HG02943 (cell line): ENCODE measurements around the gene KRTAP5-6.

Source experiments
- ATAC-seq: cut with Tn5 transposase; IDR thresholded peaks from one replicate; pipeline ENCODE4 v1.9.1; 2021; ENCODE audit warnings: mild to moderate bottlenecking, low read depth, moderate library complexity; ENCODE audit not compliant: unreplicated experiment

KRTAP5-6 gene, protein sequence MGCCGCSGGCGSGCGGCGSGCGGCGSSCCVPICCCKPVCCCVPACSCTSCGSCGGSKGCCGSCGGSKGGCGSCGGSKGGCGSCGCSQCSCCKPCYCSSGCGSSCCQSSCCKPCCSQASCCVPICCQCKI

GRCh38 chr11:1696608-1697570 lies at the start of gene KRTAP5-6:
Gene KRTAP5-6 (plus strand): TSS chr11:1697195. CDS start chr11:1697246, 51 bp downstream.
- no peak for ATAC-seq

DNA sequence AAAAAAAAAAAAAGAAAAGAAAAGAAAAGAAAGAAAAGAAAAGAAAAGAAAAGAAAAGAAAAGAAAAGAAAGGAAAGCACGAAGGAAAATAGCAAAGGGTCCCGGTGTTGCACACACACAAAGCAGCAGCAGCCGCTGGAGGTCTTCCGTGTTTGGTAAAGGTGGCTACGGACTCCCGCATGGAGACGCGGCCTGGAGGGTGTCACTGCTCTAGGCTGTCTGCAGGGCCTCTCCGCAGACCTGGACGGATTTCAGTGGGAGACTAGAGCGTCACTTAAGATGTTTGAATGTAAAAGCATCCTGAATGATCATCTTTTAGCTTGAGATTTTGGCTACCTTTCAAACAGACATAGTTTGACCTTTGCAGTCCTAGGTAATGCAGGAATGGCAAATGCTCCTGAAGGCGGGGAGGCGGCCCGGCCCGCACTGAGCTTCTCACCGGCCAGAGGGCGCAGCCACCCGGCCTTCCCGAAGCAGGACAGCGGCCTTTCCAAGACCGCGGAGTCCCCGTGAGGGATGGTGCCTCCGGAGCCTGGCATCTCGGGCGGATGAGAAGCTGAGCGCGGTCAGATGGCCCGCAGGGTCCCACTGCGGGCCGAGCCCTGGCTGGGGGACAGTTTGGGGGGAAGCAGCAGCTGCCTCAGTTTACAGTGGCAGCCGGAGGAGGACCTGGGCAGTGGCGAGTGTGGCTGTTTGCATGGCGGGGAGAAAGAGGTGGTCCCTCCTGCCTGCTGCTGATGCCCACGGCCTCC lies 48.9 kb upstream of the KRTAP5-6 start:
- no peak for ATAC-seq

DNA sequence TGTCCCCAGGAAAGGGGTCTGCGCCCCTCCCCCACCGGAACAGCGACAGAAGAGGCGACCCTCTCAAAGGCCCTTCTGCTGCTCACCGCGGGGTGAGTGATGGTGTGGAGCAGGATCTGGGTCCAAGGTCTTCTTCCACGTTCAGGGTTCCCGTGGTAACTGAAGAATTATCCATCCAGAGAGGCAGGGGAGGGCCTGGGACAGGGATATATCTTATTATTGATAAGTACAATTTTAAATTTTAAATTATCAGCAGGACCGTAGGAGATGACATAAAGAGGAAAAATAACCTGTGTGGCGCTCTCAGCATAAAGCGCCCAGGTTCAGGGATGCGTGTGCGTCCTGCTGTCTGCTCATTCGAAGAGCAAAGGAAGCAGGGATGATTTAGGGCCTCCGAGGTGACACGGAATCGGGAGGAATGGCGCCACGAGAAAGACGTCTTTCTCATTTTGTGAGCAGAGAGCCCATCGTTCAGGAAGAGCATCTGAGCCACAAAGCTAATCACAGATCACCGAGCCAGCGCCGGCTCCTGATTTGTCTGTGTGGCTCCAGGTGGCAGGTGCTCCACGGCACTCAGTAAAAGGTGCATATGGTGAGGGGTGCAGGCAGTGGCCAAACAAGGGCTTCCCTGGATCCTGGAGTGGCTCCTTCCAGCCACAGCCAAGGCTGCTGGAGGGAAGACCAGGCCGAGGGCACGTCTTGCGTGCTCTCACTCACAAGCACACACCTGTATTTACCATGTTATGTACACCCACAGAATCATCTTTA lies 48.2 kb upstream of the KRTAP5-6 start:
- no peak for ATAC-seq

DNA sequence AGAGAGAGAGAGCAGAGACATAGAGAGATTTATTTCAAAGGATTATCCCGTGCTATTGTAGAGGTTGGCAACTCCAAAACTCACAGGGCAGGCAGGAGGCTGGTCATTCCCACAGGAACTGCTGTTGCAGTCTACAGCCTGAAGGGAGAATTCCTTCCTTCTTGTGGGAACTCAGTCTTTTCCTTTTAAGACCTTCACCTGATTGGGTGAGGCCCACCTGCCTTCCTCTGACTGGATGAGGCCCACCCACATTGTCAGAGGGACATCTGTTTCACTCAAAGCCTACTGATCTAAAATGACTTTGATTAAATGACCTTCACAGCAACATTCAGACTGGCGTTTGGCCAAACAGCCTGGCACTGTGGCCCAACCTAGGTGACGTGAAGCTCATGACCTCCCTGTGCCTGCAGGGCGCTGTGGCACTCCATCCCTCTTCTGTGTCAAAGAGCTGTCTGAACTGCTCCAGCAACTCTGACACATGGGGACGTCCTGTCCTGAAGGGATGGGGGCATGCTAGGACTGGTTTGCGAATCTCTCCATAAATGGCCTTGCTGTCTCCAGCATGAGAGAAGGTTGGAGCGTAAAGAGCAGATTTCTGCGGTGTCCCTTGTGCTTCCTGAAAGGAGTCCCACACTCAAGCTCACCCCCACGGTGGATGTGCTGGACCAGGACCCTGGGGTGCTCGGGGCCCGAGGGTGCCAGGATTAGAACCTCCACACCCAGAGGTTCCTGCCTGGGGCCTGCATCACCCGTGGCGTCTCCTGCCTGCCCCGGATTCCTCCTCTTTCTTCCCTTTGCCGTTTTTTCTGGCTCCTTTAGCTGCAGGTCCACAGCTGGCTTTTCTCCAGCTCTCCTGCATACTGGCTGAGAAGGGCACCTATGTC lies 46.7 kb upstream of the KRTAP5-6 start:
- no peak for ATAC-seq

- ATAC-seq, result no peak
Measured at GRCh38 chr11:1650918-1651262, 46.1 kb upstream of the KRTAP5-6 start.

DNA sequence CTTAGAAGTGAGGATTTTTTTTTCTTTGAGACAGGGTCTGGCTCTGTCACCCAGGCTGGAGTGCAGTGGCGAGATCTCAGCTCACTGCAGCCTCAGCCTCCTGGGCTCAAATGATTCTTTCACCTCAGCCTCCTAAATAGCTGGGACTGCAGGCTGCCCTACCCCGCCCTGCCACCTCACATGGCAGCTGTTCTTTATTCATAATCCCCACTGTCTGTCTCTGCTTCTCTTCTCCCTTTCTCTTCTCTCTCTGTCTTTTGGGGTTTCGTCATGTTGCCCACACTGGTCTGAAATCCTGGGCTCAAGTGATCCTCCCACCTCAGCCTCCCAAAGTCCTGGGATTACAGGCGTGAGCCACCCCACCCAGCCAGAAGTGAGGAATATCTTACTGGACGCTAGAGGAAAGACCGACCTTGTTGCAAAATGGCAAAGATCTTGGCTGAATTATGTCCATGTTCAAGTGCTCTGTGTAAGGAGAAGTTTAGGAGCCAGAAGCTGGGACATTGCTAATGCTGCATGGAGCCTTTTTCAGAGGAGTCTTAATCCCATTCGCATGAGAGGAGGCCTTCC lies 45.5 kb upstream of the KRTAP5-6 start:
- ATAC-seq, result no peak

GRCh38 chr11:1652026-1652425 lies 45.0 kb upstream of the KRTAP5-6 start:
- no peak for ATAC-seq

- ATAC-seq, result no peak
Measured at GRCh38 chr11:1652442-1652770, 44.6 kb upstream of the KRTAP5-6 start.

- ATAC-seq, result no peak
Measured at GRCh38 chr11:1652771-1653540, 44.0 kb upstream of the KRTAP5-6 start.

GRCh38 chr11:1653541-1654387 lies 43.2 kb upstream of the KRTAP5-6 start:
- no peak for ATAC-seq

GRCh38 chr11:1654388-1655167 lies 42.4 kb upstream of the KRTAP5-6 start:
- ATAC-seq, result no peak

DNA sequence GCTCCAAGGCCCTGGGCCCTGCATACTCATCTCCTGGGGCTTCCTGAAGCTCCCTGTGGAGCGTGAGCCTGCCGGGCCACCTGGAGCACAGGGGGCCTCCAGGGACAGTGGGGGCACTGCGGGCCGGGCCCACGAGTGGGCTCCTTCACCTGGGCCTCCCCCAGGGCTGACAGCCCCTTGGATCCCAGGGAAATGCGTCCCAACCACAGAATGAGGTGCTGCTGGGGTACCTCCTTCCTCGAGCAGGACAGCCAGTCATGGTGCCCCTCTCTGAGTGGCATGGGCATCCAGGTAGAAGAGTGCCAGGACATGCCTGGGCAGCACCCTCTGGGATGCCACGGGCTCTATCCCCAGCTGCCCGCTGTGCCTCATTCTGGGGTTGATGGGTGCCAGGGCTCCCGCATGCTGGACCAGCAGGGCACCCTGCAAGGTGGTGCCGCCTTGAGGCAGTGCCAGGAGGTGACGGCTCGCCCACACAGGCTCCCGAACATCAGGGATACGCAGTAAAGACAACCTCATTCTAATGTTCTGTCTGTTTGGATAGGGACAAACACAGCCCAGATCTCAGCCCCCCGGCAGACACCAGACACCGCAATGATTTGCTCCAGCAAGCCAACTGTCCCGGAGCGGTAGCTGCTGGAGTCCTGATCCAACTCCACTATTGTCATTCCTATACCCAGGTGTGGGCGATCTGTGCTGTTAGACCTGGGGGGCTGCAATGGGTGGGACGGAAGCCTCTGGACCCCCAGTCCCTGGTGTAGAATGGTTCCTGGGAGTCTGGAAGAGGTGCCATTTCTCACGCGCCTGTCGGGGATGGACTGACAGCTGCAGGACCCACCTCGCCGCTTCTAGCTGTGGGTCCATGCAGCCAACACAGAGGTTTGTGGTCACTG lies 41.6 kb upstream of the KRTAP5-6 start:
- no peak for ATAC-seq

- ATAC-seq, result no peak
Measured at GRCh38 chr11:1656061-1656441, 40.9 kb upstream of the KRTAP5-6 start.

- no peak for ATAC-seq
Measured at GRCh38 chr11:1656670-1657069, 40.3 kb upstream of the KRTAP5-6 start.

GRCh38 chr11:1659506-1659905 lies 37.5 kb upstream of the KRTAP5-6 start:
- ATAC-seq, result no peak
